GM23248 (cell line): ENCODE measurements around the gene HMG20A.

Experiments
- EZH2 ChIP-seq: fragments of 200-600 bp; sonication (generic); IDR thresholded peaks from 2 replicates; pipeline ENCODE4 v1.6.1; 2018; ENCODE audit warnings: antibody characterized with exemption, mild to moderate bottlenecking; ENCODE audit not compliant: insufficient read depth, poor library complexity, severe bottlenecking
- EZH2phosphoT487 ChIP-seq: fragments of 200-600 bp; sonication (generic); IDR thresholded peaks from 2 replicates; pipeline ENCODE4 v1.6.1; 2018; ENCODE audit warnings: antibody characterized with exemption, moderate library complexity, mild to moderate bottlenecking, low read depth; ENCODE audit not compliant: insufficient read depth

GRCh38 chr15:77419836-77420609, 665 bp upstream of the HMG20A start, which contains the start of gene PEAK1:
- TF ChIP-seq EZH2, result no peak
- no peak for TF ChIP-seq EZH2phosphoT487
